HG03460 (cell line): ENCODE data around the gene KIAA0232.

Experiments
- ATAC-seq: cut with Tn5 transposase; IDR thresholded peaks from one replicate; pipeline ENCODE4 v1.9.1; 2021; ENCODE audit not compliant: unreplicated experiment

KIAA0232 gene

DNA sequence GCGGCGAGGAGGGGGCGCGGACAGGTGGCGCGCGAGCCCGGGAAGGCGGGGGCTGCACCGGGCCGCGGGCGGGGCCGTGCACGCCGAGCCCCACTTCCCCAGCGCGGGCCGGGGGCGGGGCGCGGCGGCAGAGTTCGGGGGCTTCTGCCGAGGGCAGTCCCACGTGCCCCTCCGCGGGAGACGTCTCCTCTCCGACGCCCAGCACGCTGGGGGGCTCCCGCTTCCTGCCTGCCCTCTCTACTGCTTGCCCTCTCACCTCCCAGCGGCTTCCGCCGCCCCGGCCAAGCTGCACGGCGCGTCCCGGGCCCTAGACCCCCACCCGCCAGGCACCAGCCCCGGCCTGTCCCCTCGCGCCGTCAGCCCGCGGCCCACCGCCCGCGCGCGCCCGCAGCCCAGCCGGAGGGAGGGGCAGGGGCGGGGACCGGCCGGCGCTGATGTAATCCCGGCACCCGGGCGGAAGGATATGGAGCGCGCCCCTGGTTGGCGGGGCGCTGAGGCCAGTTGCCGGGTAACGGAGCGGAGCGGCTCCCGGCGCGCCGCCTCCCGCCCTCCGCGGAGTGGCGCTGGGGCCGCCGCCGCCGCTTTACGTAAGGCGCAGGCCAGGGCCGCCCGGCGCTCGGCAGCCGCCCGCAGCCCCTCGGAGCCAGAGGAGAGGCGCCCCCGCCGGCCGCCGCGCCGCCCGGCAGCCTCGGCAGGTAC, at the start of gene KIAA0232:
KIAA0232 (plus strand) TSS at position 581 of the 699 bp plus-strand sequence. CDS start 41,727 bp downstream, outside the sequence.
- ATAC-seq, result peak; percentile 69

DNA sequence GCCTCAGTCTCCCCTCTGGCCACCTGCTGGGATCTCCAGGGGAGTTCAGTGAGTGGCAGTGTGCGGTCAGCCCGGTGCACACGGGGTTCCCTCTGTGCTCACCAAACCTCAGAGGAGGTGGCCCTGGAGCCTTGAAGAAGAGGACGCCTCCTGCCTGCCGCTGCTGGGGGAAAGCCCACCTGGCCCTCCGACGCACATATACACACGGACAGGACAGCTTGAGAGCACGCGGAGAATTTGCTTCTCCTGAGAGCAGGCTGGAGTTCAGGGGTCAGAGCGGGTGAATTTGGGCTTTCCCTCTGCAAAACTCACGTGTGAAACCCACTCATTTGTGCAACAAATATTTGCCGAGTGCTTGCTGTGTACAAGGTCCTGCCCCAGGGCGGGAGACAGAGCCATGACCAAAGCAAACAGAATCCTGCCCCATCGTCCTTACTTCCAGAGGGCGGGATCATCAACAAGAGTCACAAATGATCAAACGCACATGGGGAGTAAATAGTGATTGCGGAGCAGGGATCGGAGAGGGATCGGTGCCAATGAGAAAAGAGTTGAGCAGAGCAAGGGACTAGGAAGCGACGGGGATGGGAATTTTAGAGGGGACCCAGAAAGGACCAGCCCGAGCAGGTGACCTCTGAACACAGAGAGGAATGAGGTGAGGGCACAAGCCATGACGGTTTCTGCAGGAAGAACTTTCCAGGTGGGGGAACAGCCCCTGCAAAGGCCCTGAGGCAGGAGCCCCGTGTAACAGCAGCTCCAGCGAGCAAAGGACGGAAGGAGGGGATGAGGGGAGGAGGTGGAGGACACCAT, 49.0 kb upstream of the KIAA0232 start:
- no peak for ATAC-seq

GRCh38 chr4:6734165-6734786, 48.3 kb upstream of the KIAA0232 start:
- no peak for ATAC-seq

GRCh38 chr4:6739920-6740319, 42.6 kb upstream of the KIAA0232 start:
- no peak for ATAC-seq

- no peak for ATAC-seq
Observed at GRCh38 chr4:6740347-6740746, 42.2 kb upstream of the KIAA0232 start.

DNA sequence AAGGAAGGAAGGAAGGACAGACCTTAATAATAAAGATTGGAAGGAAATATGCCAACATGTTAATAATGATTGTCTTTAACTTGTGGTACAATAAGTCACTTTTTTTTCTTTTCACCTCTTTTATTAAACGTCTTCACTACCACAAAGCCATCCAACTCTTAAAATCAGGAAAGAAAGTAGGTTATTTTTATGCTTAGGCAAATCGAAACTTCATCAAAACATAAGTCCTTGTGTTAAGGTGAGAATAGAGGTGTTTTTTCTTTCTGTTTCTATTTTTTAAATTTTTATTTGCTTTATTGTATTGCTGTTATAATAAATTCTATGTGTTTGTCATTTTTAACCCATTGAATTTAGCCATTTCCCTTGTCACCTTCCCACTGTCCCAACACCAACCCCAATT, 40.0 kb upstream of the KIAA0232 start:
- ATAC-seq, result no peak

GRCh38 chr4:6742989-6743388, 39.5 kb upstream of the KIAA0232 start:
- ATAC-seq, result no peak

GRCh38 chr4:6746721-6747293, 35.7 kb upstream of the KIAA0232 start:
- no peak for ATAC-seq

DNA sequence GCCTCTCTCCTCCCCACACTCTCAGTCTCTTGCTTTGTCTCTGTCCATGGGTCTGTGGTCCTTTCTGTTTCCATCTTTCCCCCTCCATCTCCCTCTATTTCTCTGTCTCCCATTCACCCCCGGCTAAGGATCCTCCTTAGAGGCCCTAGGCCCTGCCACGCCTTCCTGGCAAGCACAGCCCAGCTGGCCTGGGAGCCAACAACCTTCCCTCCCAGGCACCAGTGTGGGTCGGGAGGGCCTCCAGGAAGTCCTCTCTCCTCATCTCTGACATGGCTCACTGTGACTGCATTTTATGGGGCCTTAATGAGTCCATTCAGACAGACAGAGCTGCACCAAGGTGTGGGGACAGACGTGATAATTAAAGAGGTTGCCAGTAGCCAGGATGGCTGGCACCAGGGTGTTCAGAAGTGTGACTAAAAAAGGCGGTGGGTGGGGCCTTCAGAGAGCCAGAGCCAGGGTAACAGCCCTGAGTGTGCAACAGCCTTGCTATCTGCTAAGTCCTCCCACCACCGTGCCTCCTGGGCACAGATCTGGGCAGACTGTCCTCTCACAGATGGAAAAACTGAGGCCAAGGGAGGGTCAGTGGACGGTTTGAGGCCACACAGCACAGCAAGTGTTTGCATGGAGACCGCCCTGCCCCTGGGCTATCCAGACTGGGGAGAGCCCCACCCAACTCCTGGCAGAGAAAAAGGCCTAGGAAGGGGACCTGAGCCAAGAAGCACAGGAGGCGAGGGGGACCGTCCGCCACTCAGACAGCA, 35.1 kb upstream of the KIAA0232 start:
- ATAC-seq, result no peak

- ATAC-seq, result no peak
Observed at GRCh38 chr4:6748286-6748685, 34.2 kb upstream of the KIAA0232 start.

DNA sequence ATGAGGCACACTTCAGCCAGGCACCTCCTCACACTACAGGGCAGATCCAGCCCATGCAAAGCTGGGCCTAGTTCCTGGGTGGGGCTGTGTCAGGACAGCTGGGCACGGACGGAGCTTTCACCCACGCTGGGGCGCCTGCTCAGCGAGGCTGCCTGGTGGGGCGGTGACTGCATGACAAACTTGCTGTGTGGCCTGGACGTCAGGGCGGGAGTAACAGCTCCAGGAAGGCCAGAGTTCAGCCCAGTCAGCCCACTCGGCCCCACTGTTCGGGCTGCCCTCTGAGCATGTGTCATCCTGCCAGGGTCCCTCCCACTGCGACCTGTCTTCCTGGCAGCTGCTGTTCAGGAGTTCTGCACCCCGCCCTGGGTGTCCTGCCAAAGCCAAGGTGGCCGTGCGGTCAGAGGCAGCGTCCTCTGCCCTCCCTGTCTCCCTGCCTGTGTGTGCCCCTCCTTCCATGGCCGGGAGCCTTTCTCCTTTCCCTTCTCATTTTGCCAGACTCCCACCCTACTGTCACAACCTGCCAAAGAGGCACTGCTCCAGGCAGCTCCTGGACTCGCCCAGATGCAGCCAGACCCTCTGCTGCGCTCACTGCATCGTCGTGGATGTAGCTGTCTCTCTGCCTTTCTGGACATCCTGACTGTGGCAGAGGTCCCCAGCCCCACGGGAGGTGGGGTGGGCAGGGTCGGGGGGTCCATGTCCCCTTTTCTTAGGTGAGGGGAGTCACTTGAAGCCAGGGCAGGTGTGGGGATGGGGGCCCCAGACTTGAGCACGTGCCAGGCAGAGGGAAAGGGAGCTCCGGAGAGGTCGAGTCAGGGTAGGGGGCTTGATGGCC, 33.0 kb upstream of the KIAA0232 start:
- ATAC-seq, result no peak

DNA sequence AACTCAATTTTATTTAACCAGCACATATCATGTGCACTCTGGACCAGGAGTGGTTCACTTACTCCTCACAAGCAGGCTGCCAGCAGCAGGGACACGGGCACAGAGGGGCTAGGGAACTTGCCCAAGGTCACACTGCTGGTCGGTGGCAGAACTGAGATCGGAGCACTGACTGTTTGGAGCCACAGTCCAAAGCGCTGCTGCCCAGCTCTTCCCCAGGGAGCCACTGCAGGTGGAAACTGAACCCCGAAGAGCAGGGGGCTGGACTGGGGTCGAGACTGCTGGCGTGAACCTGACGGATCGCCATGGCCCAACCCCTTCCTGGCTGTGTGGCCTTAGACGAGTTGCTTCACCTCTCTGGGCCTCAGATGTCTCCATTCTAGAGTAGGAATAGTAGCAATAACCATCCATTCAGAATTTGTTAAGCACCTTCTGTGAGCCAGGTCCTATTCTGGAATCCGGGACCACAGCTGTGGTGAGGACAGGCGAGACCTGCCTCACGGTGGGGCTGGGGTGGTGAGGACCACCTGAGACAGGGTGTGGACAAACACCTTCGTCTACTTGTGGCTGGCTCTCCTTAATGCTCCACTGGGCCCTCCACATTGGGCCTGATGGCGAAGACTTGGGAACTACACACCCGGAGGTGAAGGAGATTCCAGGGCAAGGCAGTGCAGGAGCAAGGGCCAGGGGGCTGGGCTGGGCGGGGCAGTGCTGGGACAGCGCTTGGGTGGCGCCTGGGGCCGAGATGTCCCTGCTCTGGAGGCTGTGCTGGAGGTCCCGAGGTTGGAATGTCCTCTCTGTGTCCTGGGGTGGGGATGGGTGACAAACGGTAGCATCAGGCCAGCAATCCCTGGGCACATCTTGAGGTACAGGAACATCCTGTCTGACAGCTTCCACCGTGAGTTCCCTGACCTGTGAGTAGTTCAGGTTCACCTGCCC, 32.0 kb upstream of the KIAA0232 start:
- no peak for ATAC-seq

GRCh38 chr4:6751611-6752485, 30.7 kb upstream of the KIAA0232 start:
- no peak for ATAC-seq

GRCh38 chr4:6752486-6752829, 30.1 kb upstream of the KIAA0232 start:
- ATAC-seq, result no peak

GRCh38 chr4:6753103-6753560, 29.4 kb upstream of the KIAA0232 start:
- ATAC-seq, result no peak

DNA sequence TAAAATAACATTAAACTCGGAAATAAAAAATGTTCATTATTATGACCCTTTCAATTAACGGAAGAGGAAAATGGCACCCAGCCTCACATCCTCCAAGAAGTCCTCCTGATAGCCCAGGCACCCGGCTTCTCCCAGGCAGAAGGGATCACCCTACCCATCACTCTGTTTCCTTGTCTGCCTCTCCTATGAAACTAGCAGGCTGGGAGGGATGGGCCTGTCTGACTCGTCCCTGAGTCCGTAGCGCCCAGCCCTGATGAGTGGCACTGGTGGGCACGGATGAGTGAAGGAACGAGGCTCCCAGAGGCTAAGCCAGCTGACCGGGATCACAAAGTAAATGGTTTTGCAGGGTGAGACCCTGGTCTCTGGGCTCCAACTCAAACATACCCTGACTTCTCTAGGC, 28.6 kb upstream of the KIAA0232 start:
- ATAC-seq, result no peak

DNA sequence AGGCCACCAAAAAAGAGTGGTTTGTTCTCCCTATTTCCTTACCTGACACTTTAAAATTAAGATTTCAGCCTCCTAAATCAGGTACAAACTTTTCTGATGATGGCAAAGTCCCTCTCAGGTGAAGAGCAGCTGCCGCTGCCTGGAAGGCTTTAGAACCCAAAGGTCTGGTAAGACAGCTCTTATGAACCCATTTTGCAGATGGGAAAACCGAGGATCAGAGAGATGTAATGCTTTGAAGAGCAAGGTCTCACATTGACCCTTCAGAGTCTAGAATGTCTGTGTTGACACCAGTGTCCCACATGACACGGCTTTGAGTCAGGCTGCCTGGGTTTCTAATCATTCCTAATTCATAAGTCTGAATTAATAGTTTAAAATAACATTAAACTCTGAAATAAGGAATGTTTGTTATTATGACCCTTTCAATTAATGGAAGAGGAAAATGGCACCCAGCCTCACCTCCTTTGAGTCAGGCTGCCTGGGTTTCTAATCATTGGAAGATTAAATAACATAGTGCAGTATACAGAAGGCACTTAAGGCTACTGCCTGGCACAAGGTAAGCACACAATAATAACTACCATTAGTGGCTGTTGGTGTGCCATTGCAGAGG, 27.9 kb upstream of the KIAA0232 start:
- no peak for ATAC-seq
